ENCODE measurements around the gene GALNT18. TPM values are rescaled to one million over a fixed set of nuclear protein-coding genes. Genes with fewer than 3 reads are reported as not detected.

The GALNT18 gene
- total RNA-seq, 1 donor from 2014 or later: 22.1 TPM

DNA sequence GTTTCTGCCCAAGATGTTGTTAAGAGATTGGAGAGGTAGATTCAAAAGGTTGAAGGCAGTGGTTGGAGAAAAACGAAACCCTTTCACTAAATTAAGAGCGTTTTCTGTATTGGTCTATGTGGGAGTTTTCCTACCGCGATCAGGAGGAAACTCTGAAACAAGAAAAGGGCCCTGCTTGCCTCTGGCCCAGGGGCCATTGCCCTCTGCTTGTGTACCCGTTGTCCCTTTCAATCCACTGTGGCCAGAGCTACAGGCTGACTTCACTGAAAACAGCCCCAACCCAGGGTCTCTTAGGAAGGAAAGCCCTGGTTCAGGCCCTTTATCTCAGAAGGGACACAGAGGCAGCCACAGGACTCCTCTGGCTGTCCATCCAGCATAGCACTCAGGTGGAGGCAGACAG, 367.8 kb downstream of the GALNT18 start:
- Histone ChIP-seq H3K27me3 (no peaks in the 10 kb centered on the region), H3K9me3 (no peaks in the 10 kb centered on the region)
- intact Hi-C loops (cut with DNase I): no loop called here

DNA sequence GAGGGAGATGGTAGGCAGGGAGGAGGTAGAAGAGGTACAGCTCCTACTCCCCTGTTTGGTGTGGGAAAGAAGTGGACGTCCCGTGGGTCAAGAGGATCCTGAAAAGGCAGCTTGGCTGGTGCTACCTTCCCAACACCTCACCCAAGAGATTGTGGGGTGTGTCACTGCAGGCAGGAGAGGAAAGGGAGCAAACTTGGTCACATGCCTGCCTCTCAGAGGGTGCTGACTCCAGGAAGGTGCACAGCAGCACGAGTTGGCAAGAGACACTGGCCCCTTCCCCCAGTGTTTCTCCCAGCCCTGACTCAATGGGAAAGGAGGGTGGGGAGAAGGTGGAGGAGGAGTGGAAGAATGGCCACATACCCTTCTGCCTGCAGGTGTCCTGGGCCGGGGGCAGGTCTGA, 368.3 kb downstream of the GALNT18 start:
- DNase-seq (ENCODE audit: extremely low spot score in 2 of 2): no peak
- TF ChIP-seq CTCF (IDR thresholded peaks at IDR 0.05) (no peak), POLR2A (IDR thresholded peaks at IDR 0.05) (no peak), POLR2AphosphoS5 (IDR thresholded peaks at IDR 0.05; ENCODE audit: insufficient read depth in 1 of 2, low read depth in 1 of 2) (no peak)
- Histone ChIP-seq H3K36me3 (no peaks in the 10 kb centered on the region), H3K27ac (no peak overlapping the region), H3K9me3 (no peaks in the 10 kb centered on the region), H3K4me1 (no peaks in the 10 kb centered on the region), H3K4me3 (no peak overlapping the region), H3K27me3 (no peaks in the 10 kb centered on the region)
- intact Hi-C loops (cut with DNase I): no loop called here

More for the DNA sequence above, 367.8 kb downstream of the GALNT18 start:
- TF ChIP-seq POLR2AphosphoS5 (IDR thresholded peaks at IDR 0.05; ENCODE audit: insufficient read depth in 1 of 2, low read depth in 1 of 2) (no peak), CTCF (IDR thresholded peaks at IDR 0.05) (no peak), POLR2A (IDR thresholded peaks at IDR 0.05) (no peak)
- H3K27ac ChIP-seq: no peak overlapping the region
- H3K4me3 ChIP-seq: no peak overlapping the region
- H3K4me1 ChIP-seq: no peaks in the 10 kb centered on the region
- DNase-seq (ENCODE audit: extremely low spot score in 2 of 2): no peak
- no peaks in the 10 kb centered on the region for H3K36me3 ChIP-seq

DNA sequence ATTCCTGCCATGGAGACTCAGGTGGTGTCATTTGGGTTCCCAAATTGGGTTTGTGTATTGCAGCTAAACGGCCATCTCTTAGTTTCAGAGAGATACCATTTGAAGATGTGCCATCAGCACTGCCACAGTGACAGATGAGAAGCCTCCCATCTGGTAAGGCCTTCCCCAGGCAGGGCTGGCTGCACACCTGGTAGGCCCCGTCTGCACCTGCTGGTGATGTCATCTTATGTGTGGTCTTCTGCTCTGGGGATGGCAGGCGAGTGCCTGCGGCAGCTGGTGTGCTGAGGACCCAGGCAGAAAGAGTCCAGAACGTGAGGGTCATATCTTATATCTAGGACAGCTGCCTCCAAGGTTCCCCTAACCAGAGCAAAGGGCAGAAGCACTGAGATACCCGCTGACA, 369.4 kb downstream of the GALNT18 start:
- no peak overlapping the region for H3K4me3 ChIP-seq
- intact Hi-C loops (cut with DNase I): no loop called here
- H3K27me3 ChIP-seq: no peaks in the 10 kb centered on the region
- no peak overlapping the region for H3K27ac ChIP-seq
- TF ChIP-seq POLR2AphosphoS5 (IDR thresholded peaks at IDR 0.05; ENCODE audit: insufficient read depth in 1 of 2, low read depth in 1 of 2) (no peak), POLR2A (IDR thresholded peaks at IDR 0.05) (no peak), CTCF (IDR thresholded peaks at IDR 0.05) (no peak)
- no peak for DNase-seq (ENCODE audit: extremely low spot score in 2 of 2)
- H3K36me3 ChIP-seq: no peaks in the 10 kb centered on the region
- H3K4me1 ChIP-seq: no peaks in the 10 kb centered on the region
- H3K9me3 ChIP-seq: no peaks in the 10 kb centered on the region

GRCh38 chr11:11251394-11251970, 370.3 kb downstream of the GALNT18 start:
- Histone ChIP-seq H3K27ac (no peak overlapping the region), H3K9me3 (no peaks in the 10 kb centered on the region), H3K4me1 (no peaks in the 10 kb centered on the region), H3K36me3 (no peaks in the 10 kb centered on the region), H3K27me3 (no peaks in the 10 kb centered on the region), H3K4me3 (no peak overlapping the region)
- no peak for DNase-seq (ENCODE audit: extremely low spot score in 2 of 2)
- TF ChIP-seq POLR2AphosphoS5 (IDR thresholded peaks at IDR 0.05; ENCODE audit: insufficient read depth in 1 of 2, low read depth in 1 of 2): no peak
- TF ChIP-seq CTCF (IDR thresholded peaks at IDR 0.05): no peak
- TF ChIP-seq POLR2A (IDR thresholded peaks at IDR 0.05): no peak
- intact Hi-C loops (cut with DNase I): no loop called here

GRCh38 chr11:11250470-11250869, 371.3 kb downstream of the GALNT18 start:
- intact Hi-C loops (cut with DNase I): no loop called here
- Histone ChIP-seq H3K9me3 (no peaks in the 10 kb centered on the region), H3K4me1 (no peaks in the 10 kb centered on the region), H3K36me3 (no peaks in the 10 kb centered on the region), H3K27ac (no peak overlapping the region), H3K27me3 (no peaks in the 10 kb centered on the region), H3K4me3 (no peak overlapping the region)
- no peak for DNase-seq (ENCODE audit: extremely low spot score in 2 of 2)
- TF ChIP-seq POLR2A (IDR thresholded peaks at IDR 0.05) (no peak), CTCF (IDR thresholded peaks at IDR 0.05) (no peak), POLR2AphosphoS5 (IDR thresholded peaks at IDR 0.05; ENCODE audit: insufficient read depth in 1 of 2, low read depth in 1 of 2) (no peak)
